CD1c-positive myeloid dendritic cell (primary cell): ENCODE measurements around the gene LSAMP.

Experiments
- DNase-seq: peaks from one replicate; pipeline ENCODE4 v3.0.0-alpha.2; 2016; ENCODE audit errors: extremely low spot score

Gene LSAMP

GRCh38 chr3:116445311-116445841, at the start of gene LSAMP:
LSAMP (minus strand) TSS chr3:116445487.
- DNase-seq, result no peak

GRCh38 chr3:116492379-116492778, 47.1 kb upstream of the LSAMP start:
- no peak for DNase-seq

- DNase-seq, result no peak
Observed at GRCh38 chr3:116483135-116483534, 37.8 kb upstream of the LSAMP start.

GRCh38 chr3:116476691-116477090, 31.4 kb upstream of the LSAMP start:
- no peak for DNase-seq

GRCh38 chr3:116474801-116475200, 29.5 kb upstream of the LSAMP start:
- DNase-seq, result no peak

DNA sequence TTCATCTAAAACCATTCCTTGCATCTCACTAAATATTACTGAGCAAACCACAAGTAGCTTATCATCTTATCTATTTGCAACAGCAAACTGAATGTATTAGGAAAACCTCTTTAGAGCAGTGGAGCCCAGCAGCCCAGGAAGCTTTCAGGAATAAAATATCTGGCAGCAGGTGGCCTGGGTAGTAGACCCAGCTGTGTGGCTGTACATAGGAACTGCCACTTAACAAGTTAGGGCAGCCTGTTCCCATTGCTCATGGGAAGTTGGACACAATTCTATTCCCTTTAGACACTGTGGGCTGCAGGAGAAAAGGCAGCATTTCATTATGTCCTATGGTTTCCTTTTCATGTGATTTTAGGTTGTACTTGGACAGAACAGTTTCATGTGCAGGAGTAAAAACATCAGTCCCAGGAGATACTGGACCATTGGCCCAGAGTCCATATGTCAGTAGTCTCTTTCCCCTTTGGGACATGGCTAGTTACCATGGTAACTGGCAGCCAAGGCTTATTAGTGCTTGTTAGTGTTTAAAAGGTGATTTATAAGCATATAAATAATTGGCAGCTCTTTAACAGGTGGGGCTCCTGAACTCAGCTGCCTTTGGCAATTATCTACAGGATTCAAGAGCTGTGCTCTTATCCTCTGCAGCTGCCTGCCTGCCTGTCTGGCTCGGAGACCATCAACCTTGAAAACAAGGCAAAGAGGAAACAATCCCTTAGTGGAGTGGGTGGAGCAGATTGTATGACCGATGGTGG, 28.9 kb upstream of the LSAMP start:
- no peak for DNase-seq

- no peak for DNase-seq
Observed at GRCh38 chr3:116473602-116474001, 28.3 kb upstream of the LSAMP start.

- no peak for DNase-seq
Observed at GRCh38 chr3:116470605-116471197, 25.4 kb upstream of the LSAMP start.

- no peak for DNase-seq
Observed at GRCh38 chr3:116469546-116469945, 24.3 kb upstream of the LSAMP start.

DNA sequence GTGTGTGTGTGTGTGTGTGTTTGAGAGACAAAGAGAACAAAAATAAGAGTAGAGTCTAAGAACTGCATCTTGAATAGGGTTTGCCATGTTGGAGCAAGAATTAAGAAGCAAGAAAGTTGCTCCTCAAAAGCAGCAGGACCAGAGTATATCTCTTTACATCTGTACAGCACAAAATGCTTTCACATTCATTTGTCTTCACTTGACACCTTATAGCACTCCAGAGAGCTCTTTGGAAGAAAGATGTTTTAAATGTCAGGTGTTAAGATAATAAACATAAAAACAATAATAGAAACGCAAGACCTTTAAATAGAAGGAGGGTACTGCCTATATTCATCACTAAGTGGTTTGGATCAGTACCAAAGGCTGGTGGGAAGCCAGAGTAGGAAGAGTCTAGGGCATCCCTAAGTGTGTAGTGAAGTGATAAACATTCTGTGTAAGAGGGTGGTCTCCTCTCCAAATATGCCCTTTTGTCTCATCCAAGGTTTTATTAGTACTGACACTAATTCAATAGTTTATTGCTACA, 19.1 kb upstream of the LSAMP start:
- no peak for DNase-seq

GRCh38 chr3:116453666-116454346, 8.5 kb upstream of the LSAMP start:
- DNase-seq, result no peak

DNA sequence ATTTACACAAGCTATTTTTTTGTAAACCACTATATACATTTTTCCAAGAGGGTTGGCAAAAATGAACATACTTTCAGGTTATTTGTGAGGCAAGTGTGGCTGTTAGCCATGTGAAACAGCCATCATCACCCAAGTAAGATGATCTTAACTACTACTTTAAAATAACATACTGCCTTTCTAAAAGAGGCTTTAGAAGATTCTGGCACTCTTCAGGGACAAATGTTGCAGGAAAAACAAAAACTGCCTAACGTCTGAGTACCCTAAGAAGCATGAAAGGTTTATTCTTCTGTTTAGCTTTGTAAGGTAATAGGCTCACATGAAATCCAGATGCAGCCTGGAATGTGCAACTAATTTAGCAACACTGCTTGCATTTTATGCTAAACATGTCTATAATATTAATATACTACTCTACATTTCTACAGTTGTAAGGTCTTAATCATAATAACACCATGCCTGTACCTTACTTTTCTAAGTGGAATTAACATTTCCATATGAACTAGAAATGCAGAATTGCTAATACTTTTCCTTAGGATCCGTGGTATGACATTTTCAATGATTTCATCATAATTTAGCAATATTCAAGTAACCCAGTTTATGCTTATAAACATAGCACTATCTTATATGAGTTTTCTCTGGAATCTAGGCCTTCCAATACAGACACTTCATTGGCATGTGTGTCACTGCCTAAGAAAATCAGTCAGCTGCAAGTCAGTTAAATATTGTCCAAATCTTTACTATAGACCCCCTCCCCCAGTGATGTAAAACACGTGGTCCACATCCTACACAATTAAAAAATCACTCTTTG, 4.5 kb upstream of the LSAMP start:
- no peak for DNase-seq

DNA sequence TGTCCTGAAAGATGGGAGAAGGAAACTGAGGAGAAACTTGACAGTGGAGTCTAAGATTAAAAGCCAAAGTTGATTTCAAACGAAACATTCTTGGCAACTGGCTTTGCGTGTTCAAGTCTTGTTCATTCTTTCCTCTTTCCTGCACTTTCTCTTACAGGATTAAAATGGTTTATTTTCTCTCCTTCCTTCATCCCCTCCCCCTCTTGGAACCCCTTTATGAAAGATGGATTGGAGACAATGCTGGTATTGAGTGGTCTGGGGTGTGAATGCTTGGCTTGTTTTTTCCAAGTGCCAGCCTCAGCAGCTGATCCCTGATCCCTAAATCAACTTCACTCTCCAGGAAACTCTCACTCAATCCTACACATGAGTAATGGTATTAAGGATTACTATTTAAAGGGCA, 703 bp upstream of the LSAMP start:
- DNase-seq, result no peak

GRCh38 chr3:116444819-116445310, 422 bp downstream of the LSAMP start:
- DNase-seq, result no peak

GRCh38 chr3:116444115-116444747, 1.1 kb downstream of the LSAMP start:
- DNase-seq, result no peak

DNA sequence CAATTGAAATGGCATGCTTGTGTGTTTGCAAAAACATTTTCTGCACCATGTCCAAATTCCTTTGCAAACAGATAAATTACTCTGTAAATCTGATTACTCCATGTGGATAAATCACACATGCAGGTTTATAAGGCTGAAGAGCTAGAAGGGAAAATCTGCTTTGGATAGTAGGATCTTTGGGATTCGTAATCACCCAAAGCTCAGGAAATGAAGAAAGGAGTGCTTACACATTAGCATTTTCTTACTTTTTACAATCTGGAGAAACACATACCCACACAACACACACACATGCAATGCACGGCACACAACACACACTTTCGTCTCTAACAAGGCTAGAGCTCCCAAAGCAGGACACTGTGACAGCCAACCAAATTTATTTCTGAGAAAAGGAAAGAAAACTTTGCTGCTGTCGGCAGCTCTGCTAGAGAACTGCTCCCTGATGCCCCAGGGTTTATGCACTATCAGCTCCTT, 2.1 kb downstream of the LSAMP start:
- DNase-seq, result no peak

DNA sequence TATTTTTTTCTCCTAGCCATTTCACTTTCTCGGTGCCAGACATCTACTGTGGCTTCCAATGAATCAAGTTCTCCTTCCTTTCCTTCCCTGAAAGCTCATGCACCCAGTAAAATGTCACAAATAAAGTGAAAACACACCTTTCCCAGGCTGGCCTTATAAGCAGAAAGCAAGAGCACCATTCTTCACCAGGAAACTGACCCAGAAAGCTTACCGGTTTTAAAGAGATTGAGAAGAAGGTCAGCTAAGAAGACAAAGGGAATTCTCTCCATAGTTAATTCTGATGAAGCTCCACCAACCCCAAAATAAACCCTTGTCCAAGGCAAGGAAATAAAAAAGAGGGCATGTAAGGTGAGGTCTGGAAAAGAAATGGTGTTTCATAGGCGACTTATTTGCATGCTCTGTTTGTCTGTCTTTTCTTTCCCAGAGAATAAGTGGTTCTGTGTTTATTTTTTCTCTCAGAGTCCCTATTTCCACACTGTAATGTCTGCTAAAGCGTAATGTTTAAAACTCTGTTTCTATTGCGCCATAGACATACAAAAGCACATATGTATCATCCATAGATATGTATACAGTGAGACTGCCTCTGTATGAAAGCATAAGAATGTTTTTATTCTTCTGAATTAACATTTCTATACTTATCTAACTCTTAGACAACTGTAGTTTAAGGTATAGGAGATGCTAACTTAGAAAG, 2.8 kb downstream of the LSAMP start:
- DNase-seq, result no peak

- no peak for DNase-seq
Observed at GRCh38 chr3:116441652-116442051, 3.6 kb downstream of the LSAMP start.

- no peak for DNase-seq
Observed at GRCh38 chr3:116440196-116440595, 5.1 kb downstream of the LSAMP start.

GRCh38 chr3:116433552-116433951, 11.7 kb downstream of the LSAMP start:
- no peak for DNase-seq
